PC-3 (cell line): ENCODE results near the gene GIPC3. TPM values are rescaled to one million over a fixed set of nuclear protein-coding genes. Genes with fewer than 3 reads are reported as not detected.

Source experiments
- ATAC-seq: fragments of 200-7000 bp; cut with Tn5 transposase; 2 replicates; pipeline ENCODE4 v1.9.1; 2020; ENCODE audit warnings: mild to moderate bottlenecking, moderate library complexity
- BruUV-seq: library from RNA; stranded (reverse); fragments of 400-500 nt; replicated peaks from 2 replicates; lab custom pipeline; 2021; lab: Mats Ljungman, UMichigan
- CTCF ChIA-PET: fragments of 300-600 bp; sonication (Branson Sonifier 250); formaldehyde crosslinking; loops from one replicate; lab custom pipeline; 2022; ENCODE audit warnings: antibody characterized with exemption; lab: Charles Lee
- POLR2A ChIA-PET: fragments of 300-600 bp; sonication (Branson Sonifier 250); formaldehyde crosslinking; loops from one replicate; lab custom pipeline; 2022; ENCODE audit warnings: antibody characterized with exemption; ENCODE audit not compliant: unreplicated experiment; lab: Charles Lee
- DNase-seq: peaks from one replicate; pipeline ENCODE4 v3.0.0-alpha.2; 2015
- H2AFZ ChIP-seq: fragments of 300-600 bp; sonication (generic); 2 replicates; pipeline ENCODE4 v1.6.0; 2016; ENCODE audit warnings: antibody characterized with exemption, low read length
- H3F3A ChIP-seq: fragments of 300-600 bp; sonication (generic); one replicate; pipeline ENCODE4 v1.6.0; 2017; ENCODE audit warnings: antibody characterized with exemption, low read length, control low read depth, mild to moderate bottlenecking; ENCODE audit not compliant: unreplicated experiment
- H3K27ac ChIP-seq: fragments of 300-600 bp; sonication (generic); 2 replicates; pipeline ENCODE4 v1.5.1; 2016; ENCODE audit warnings: mild to moderate bottlenecking, low read length
- H3K27me3 ChIP-seq: fragments of 300-600 bp; sonication (generic); 2 replicates; pipeline ENCODE4 v1.6.1; 2016; ENCODE audit warnings: low read length, mixed read lengths
- H3K36me3 ChIP-seq: fragments of 300-600 bp; sonication (generic); 2 replicates; pipeline ENCODE4 v1.6.1; 2016; ENCODE audit warnings: low read depth, mixed run types, low read length, mixed read lengths
- H3K4me1 ChIP-seq: fragments of 300-600 bp; sonication (generic); 2 replicates; pipeline ENCODE4 v1.5.1; 2016; ENCODE audit warnings: low read length; ENCODE audit not compliant: insufficient read depth
- H3K4me2 ChIP-seq: fragments of 300-600 bp; sonication (generic); 2 replicates; pipeline ENCODE4 v1.6.0; 2016; ENCODE audit warnings: low read length
- H3K4me3 ChIP-seq: fragments of 300-600 bp; sonication (generic); 2 replicates; pipeline ENCODE4 v1.5.1; 2016; ENCODE audit warnings: mild to moderate bottlenecking, low read length, mixed read lengths
- H3K79me2 ChIP-seq: fragments of 300-600 bp; sonication (generic); 2 replicates; pipeline ENCODE4 v1.6.1; 2017; ENCODE audit warnings: low read length, mixed read lengths
- H3K9ac ChIP-seq: fragments of 300-600 bp; sonication (generic); 2 replicates; pipeline ENCODE4 v1.6.0; 2016; ENCODE audit warnings: mild to moderate bottlenecking, low read length
- H3K9me2 ChIP-seq: fragments of 300-600 bp; sonication (generic); replicated peaks from 2 replicates; pipeline ENCODE4 v1.6.1; 2016; ENCODE audit warnings: mixed run types, low read length, mixed read lengths
- H3K9me3 ChIP-seq: fragments of 300-600 bp; sonication (generic); 2 replicates; pipeline ENCODE4 v1.6.1; 2016; ENCODE audit warnings: low read length, mixed read lengths
- H4K20me1 ChIP-seq: fragments of 300-600 bp; sonication (generic); 2 replicates; pipeline ENCODE4 v1.6.1; 2016; ENCODE audit warnings: low read length, mixed read lengths
- EZH2 ChIP-seq: fragments of 300-600 bp; sonication (generic); IDR thresholded peaks from one replicate; pipeline ENCODE4 v1.6.1; 2017; ENCODE audit warnings: antibody characterized with exemption, mild to moderate bottlenecking, low read length; ENCODE audit not compliant: unreplicated experiment
- EZH2phosphoT487 ChIP-seq: fragments of 300-600 bp; sonication (generic); IDR thresholded peaks from 2 replicates; pipeline ENCODE4 v1.6.1; 2018; ENCODE audit warnings: mild to moderate bottlenecking, antibody characterized with exemption, low read length, borderline replicate concordance
- intact Hi-C: fragments of 100-400 bp; cut with micrococcal nuclease; formaldehyde crosslinking; loops from 2 replicates; pipeline ENCODE4 v1.9.0; 2023
- total RNA-seq: library from RNA; depleted of rRNA; stranded (reverse); fragments of >200 nt; gene quantifications from 2 replicates; pipeline ENCODE4 v1.2.3, GENCODE V29; 2014
- TF ChIP-seq, protein P1 (sequence below): fragments of 300-600 bp; sonication (generic); conservative IDR thresholded peaks from 2 replicates; pipeline ENCODE4 v1.5.1; 2017; ENCODE audit warnings: antibody characterized with exemption, low read depth, mild to moderate bottlenecking, low read length

The GIPC3 gene
- total RNA-seq, 1 experiment from 2014 or later: 0.18 TPM

DNA sequence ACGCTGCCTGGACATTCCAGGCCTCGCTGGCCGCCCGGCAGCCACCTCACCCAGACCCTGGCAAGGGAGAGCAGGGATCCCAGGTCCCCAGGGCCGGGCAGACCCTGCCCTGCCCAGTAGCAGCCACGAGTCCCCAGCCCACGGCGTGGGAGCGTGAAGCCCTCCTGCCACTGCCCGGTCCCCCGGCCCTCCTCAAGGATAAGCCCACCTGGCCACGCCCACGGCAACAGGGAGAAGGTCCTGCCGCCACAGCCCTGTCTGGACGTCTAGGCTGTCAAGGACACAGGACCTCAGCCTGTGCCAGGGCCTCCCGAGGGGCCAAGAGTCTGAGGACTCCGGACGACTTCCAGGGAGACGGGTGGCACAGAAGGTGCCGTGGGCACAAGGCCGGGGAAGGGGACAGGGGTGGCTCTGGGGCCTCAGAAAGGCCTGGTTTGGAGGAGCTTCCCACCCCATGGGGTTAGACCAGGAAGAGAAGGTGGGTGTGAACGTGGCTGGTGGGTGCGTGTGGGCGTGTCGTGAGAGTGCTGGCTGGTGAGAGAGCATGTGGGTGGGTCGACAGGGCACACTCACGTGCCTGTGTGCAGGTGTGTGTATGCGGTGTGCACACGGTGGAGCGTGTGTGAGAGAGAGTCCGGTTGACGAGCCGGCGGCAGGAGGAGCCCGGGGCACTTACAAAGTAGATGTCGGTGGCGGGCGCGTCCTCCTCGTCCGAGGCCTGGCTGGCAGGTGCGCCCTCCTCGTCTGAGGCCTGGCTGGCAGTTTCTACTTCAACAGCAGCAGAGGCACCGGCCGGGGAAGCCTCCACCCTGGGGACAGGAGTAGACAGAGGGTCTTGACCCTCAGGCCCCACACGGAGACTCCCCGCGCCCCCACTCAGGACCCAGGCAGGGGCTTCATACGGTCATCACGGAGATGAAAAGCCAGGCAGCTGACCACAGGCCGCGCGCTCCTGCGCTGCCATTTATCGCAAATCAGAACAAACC, 53.2 kb downstream of the GIPC3 start:
- Histone ChIP-seq H3K9me3 (no peaks in the 10 kb centered on the region), H3K36me3 (no peaks in the 10 kb centered on the region), H3K9ac (no peak overlapping the region), H4K20me1 (no peaks in the 10 kb centered on the region), H2AFZ (no peak overlapping the region), H3K4me2 (no peak overlapping the region), H3K79me2 (no peaks in the 10 kb centered on the region), H3K9me2 (no peaks in the 10 kb centered on the region), H3K4me1 (no peaks in the 10 kb centered on the region), H3K27ac (no peak overlapping the region), H3K27me3 (no peaks in the 10 kb centered on the region), H3K4me3 (no peak overlapping the region), H3F3A (no peaks in the 10 kb centered on the region)
- CTCF ChIA-PET: no interaction called here
- POLR2A ChIA-PET: no interaction called here
- DNase-seq: no peak
- no peak for ATAC-seq
- no TSS peak for BruUV-seq
- intact Hi-C loops: no loop called here
- TF ChIP-seq, protein P1, sequence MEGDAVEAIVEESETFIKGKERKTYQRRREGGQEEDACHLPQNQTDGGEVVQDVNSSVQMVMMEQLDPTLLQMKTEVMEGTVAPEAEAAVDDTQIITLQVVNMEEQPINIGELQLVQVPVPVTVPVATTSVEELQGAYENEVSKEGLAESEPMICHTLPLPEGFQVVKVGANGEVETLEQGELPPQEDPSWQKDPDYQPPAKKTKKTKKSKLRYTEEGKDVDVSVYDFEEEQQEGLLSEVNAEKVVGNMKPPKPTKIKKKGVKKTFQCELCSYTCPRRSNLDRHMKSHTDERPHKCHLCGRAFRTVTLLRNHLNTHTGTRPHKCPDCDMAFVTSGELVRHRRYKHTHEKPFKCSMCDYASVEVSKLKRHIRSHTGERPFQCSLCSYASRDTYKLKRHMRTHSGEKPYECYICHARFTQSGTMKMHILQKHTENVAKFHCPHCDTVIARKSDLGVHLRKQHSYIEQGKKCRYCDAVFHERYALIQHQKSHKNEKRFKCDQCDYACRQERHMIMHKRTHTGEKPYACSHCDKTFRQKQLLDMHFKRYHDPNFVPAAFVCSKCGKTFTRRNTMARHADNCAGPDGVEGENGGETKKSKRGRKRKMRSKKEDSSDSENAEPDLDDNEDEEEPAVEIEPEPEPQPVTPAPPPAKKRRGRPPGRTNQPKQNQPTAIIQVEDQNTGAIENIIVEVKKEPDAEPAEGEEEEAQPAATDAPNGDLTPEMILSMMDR: no peak
- TF ChIP-seq EZH2 (no peak), EZH2phosphoT487 (no peak)

DNA sequence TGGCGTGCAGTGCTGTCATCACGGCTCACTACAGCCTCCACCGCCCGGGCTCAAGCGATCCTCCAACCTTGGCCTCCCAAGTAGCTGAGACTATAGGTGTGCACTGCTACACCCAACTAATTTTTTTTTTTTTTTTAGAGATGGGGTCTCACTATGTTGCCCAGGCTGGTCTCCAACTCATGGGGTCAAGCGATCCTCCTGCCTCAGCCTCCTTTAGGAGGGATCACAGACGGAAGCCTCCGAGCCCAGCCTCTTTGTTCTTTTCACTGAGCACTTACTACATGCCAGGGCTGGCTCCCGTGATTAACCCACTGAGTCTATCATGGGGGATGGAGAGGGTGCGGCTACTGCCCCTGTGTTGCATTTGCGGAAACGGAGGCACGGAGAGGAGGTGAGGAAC, 54.2 kb downstream of the GIPC3 start:
- no peak overlapping the region for H3K4me3 ChIP-seq
- no peaks in the 10 kb centered on the region for H4K20me1 ChIP-seq
- DNase-seq (no peak), ATAC-seq (no peak)
- H3K4me1 ChIP-seq: no peaks in the 10 kb centered on the region
- H3K79me2 ChIP-seq: no peaks in the 10 kb centered on the region
- CTCF ChIA-PET: no interaction called here
- H3K9me2 ChIP-seq: no peaks in the 10 kb centered on the region
- POLR2A ChIA-PET: no interaction called here
- no peaks in the 10 kb centered on the region for H3K36me3 ChIP-seq
- no peak overlapping the region for H3K9ac ChIP-seq
- BruUV-seq: no TSS peak
- H2AFZ ChIP-seq: no peak overlapping the region
- no peaks in the 10 kb centered on the region for H3K27me3 ChIP-seq
- no peaks in the 10 kb centered on the region for H3F3A ChIP-seq
- H3K9me3 ChIP-seq: no peaks in the 10 kb centered on the region
- no peak overlapping the region for H3K4me2 ChIP-seq
- intact Hi-C loops: no loop called here
- H3K27ac ChIP-seq: no peak overlapping the region
- TF ChIP-seq EZH2 (no peak), EZH2phosphoT487 (no peak)
- TF ChIP-seq, protein P1: no peak
